Fibroblast of skin of left biceps (primary cell): Measurements from ENCODE around the gene ANKRD37.

Source experiments
- DNase-seq, 2 experiments: peaks; one replicate each; pipeline ENCODE4 v3.0.0-alpha.2; 2013; ENCODE audit warnings: low read depth in 2 of 2

Gene ANKRD37

DNA sequence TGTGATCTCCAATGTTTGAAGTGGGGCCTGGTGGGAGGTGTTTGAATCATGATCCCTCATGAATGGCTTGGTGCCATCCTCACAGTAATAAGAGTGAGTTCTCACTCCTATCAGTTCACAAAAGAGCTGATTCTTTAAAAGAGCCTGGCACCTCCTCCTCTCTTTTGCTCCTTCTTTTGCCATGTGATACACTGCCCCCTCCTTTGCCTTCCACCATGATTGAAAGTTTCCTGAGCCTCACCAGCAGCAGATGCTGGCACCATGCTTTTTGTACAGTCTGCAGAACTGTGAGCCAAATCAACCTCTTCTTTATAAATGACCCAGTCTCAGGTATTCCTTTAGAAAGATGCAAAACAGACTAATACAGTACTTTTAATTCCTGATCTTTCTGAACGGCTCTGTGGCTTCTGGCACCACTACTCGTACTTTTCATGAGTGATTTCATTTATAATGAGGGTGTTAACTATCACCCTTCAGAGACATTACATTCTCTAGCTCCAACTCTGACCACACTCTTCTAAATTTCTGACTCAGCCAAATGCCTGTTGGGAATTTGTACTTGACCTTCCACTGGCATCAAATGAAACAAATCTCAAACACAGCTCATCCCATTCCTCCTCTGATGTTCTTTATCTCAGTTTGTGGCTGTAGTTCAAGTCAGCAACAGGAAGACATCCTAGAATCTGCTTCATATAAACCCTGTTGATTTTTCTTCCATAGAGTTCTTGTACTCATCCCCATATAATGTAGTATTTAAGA lies 24.9 kb downstream of the ANKRD37 start:
- DNase-seq, result peak; percentile 24 to 38

GRCh38 chr4:185424905-185425646 lies 28.4 kb downstream of the ANKRD37 start:
- DNase-seq, result peak; percentile 4 to 6

DNA sequence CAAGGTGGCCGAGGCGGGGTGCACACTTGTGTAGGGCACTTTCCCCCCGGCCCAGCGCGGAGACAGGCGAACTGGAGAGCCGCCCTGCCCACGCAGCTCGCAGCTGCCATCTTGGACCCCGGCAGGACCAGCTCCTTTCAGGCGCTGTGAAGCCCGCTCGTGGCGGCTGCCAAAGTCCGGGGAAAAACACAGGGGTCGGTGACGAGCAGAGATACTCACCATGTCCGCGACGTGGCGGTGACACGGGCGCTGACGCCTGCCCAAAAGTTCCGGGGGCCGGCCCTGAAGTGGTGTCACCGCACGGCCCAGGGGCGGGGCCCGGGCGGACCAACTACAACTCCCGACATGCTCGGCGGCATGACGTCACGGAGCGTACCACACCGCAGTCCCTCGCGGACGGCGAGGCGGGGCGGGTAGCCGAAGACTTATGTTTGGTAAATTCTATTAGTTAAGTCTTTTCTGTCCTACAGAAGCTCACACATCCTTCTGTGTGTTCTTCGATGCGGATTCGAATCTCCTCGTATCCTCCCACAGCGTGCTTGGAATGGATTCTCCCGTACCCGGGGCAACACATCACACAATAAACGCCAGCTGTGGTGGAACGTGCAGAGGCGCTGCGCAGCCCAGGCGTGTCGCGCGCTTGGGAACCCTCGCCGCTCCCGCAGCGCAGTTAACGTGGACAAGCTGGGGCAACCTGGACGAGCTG lies 29.2 kb downstream of the ANKRD37 start, which contains the start of gene UFSP2:
TSS of gene UFSP2 (minus strand) at position 318 of the 706 bp plus-strand sequence. CDS start at position 222, 96 bp downstream.
- peak; percentile 76 to 78 for DNase-seq

- no peak for DNase-seq
Observed at GRCh38 chr4:185426960-185427688, 30.5 kb downstream of the ANKRD37 start.

- no peak for DNase-seq
Observed at GRCh38 chr4:185429660-185430059, 33.0 kb downstream of the ANKRD37 start.

- DNase-seq, result no peak
Observed at GRCh38 chr4:185435466-185435865, 38.8 kb downstream of the ANKRD37 start.

- no peak for DNase-seq
Observed at GRCh38 chr4:185437809-185438208, 41.2 kb downstream of the ANKRD37 start.

GRCh38 chr4:185441479-185441878 lies 44.8 kb downstream of the ANKRD37 start:
- DNase-seq, result no peak

- no peak for DNase-seq
Observed at GRCh38 chr4:185445209-185445608, 48.6 kb downstream of the ANKRD37 start.
